ENCODE data around the gene FAM227B.

The FAM227B gene

DNA sequence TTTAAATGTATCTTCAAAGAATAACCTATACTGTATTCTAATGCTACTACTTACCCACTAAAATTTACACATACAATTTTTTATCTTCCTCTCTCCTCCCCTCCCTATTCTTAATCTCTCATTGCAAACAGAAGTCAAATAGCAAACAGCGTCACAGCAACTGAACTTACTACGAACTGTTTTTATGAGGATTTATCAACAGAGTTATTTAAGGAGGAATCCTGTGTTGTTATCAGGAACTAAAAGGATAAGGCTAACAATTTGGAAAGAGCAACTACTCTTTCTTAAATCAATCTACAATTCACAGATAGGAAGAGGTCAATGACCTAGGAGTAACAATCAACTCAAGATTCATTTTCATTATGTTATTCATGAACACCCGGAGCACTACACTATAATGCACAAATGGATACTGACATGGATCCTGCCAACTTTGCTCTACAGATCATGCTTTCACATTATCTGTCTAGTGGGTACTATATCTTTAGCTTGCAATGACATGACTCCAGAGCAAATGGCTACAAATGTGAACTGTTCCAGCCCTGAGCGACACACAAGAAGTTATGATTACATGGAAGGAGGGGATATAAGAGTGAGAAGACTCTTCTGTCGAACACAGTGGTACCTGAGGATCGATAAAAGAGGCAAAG, 196.6 kb downstream of the FAM227B start:
- Histone ChIP-seq H2BK15ac (replicated peaks; ENCODE audit: low read depth) (no peak overlapping the region), H3K56ac (ENCODE audit: low read length) (no peak overlapping the region), H3K27ac (ENCODE audit: low read depth, low read length) (no peak overlapping the region), H2BK5ac (ENCODE audit: low read length) (no peak overlapping the region), H3K23ac (ENCODE audit: low read length) (no peak overlapping the region), H2AK5ac (ENCODE audit: low read length) (no peak overlapping the region), H2BK120ac (ENCODE audit: low read depth, low read length) (no peak overlapping the region), H4K5ac (ENCODE audit: low read length) (no peak overlapping the region), H3K36me3 (ENCODE audit: control insufficient read depth, insufficient read depth, low read length) (no peaks in the 10 kb centered on the region), H3K79me1 (ENCODE audit: low read length) (no peaks in the 10 kb centered on the region), H4K8ac (ENCODE audit: low read depth, low read length) (no peak overlapping the region), H3K79me2 (ENCODE audit: control insufficient read depth, insufficient read depth, low read length) (no peaks in the 10 kb centered on the region), H3K27me3 (ENCODE audit: insufficient read depth, low read length, poor library complexity) (no peaks in the 10 kb centered on the region), H3K9ac (ENCODE audit: low read length) (no peak overlapping the region), H3K4me2 (ENCODE audit: low read length) (no peak overlapping the region), H3K4me1 (ENCODE audit: control insufficient read depth, low read depth, low read length) (peaks cover 3% of the 10 kb centered on the region), H3K18ac (ENCODE audit: low read length) (no peak overlapping the region), H3K4ac (ENCODE audit: low read depth, low read length) (no peak overlapping the region), H3K4me3 (ENCODE audit: low read length) (no peak overlapping the region)
- DNase-seq: peak; percentile 3
- no CpG with 5 or more reads among the region's 6 CpGs for WGBS (ENCODE audit: extremely low coverage, insufficient coverage, low lambda C conversion rate)

DNA sequence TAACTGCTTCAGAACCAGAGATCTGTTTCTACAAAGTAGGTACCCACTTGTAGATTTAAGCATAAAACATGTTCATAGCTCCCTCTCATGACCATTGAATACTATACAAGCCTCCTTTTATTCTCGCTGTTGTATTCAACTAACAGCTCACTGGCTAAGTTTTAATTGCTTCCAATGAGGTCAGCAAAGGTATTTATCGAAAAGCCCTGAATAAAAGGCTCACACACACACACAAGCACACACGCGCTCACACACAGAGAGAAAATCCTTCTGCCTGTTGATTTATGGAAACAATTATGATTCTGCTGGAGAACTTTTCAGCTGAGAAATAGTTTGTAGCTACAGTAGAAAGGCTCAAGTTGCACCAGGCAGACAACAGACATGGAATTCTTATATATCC, 197.6 kb downstream of the FAM227B start, which contains the start of gene FGF7:
TSS of gene FGF7 (plus strand) at position 222 of the 400 bp plus-strand sequence. CDS start 1,056 bp downstream, outside the sequence.
- H3K56ac ChIP-seq (ENCODE audit: low read length): no peak within 1 kb of the TSS
- no peak within 1 kb of the TSS for H3K4me3 ChIP-seq (ENCODE audit: low read length)
- H2AK5ac ChIP-seq (ENCODE audit: low read length): no peak within 1 kb of the TSS
- no peak within 1 kb of the TSS for H2BK5ac ChIP-seq (ENCODE audit: low read length)
- H3K4me1 ChIP-seq (ENCODE audit: control insufficient read depth, low read depth, low read length): peaks cover 3% of the 10 kb centered on the region
- no peaks in the 10 kb centered on the region for H3K27me3 ChIP-seq (ENCODE audit: insufficient read depth, low read length, poor library complexity)
- H3K36me3 ChIP-seq (ENCODE audit: control insufficient read depth, insufficient read depth, low read length): no peaks in the 10 kb centered on the region
- H3K23ac ChIP-seq (ENCODE audit: low read length): no peak within 1 kb of the TSS
- H2BK120ac ChIP-seq (ENCODE audit: low read depth, low read length): no peak within 1 kb of the TSS
- no peak within 1 kb of the TSS for H3K4me2 ChIP-seq (ENCODE audit: low read length)
- H3K79me2 ChIP-seq (ENCODE audit: control insufficient read depth, insufficient read depth, low read length): no peaks in the 10 kb centered on the region
- H4K8ac ChIP-seq (ENCODE audit: low read depth, low read length): no peak within 1 kb of the TSS
- no peak within 1 kb of the TSS for H3K27ac ChIP-seq (ENCODE audit: low read depth, low read length)
- no peak within 1 kb of the TSS for H3K4ac ChIP-seq (ENCODE audit: low read depth, low read length)
- no peak within 1 kb of the TSS for H3K9ac ChIP-seq (ENCODE audit: low read length)
- peak; percentile 30 for DNase-seq
- no peak within 1 kb of the TSS for H4K5ac ChIP-seq (ENCODE audit: low read length)
- no peak within 1 kb of the TSS for H2BK15ac ChIP-seq (replicated peaks; ENCODE audit: low read depth)
- WGBS (ENCODE audit: extremely low coverage, insufficient coverage, low lambda C conversion rate): no CpG with 5 or more reads among the region's 4 CpGs
- H3K79me1 ChIP-seq (ENCODE audit: low read length): no peaks in the 10 kb centered on the region
- no peak within 1 kb of the TSS for H3K18ac ChIP-seq (ENCODE audit: low read length)

GRCh38 chr15:49421991-49422390, 198.6 kb downstream of the FAM227B start:
- Histone ChIP-seq H4K8ac (ENCODE audit: low read depth, low read length) (no peak overlapping the region), H3K79me1 (ENCODE audit: low read length) (no peaks in the 10 kb centered on the region), H2BK120ac (ENCODE audit: low read depth, low read length) (no peak overlapping the region), H3K4me1 (ENCODE audit: control insufficient read depth, low read depth, low read length) (peaks cover 3% of the 10 kb centered on the region), H3K18ac (ENCODE audit: low read length) (no peak overlapping the region), H3K9ac (ENCODE audit: low read length) (no peak overlapping the region), H2AK5ac (ENCODE audit: low read length) (no peak overlapping the region), H4K5ac (ENCODE audit: low read length) (no peak overlapping the region), H3K27me3 (ENCODE audit: insufficient read depth, low read length, poor library complexity) (no peaks in the 10 kb centered on the region), H3K79me2 (ENCODE audit: control insufficient read depth, insufficient read depth, low read length) (no peaks in the 10 kb centered on the region), H3K27ac (ENCODE audit: low read depth, low read length) (no peak overlapping the region), H3K23ac (ENCODE audit: low read length) (no peak overlapping the region), H2BK5ac (ENCODE audit: low read length) (no peak overlapping the region), H3K56ac (ENCODE audit: low read length) (no peak overlapping the region), H3K36me3 (ENCODE audit: control insufficient read depth, insufficient read depth, low read length) (no peaks in the 10 kb centered on the region), H3K4me3 (ENCODE audit: low read length) (no peak overlapping the region), H3K4ac (ENCODE audit: low read depth, low read length) (no peak overlapping the region), H2BK15ac (replicated peaks; ENCODE audit: low read depth) (no peak overlapping the region), H3K4me2 (ENCODE audit: low read length) (no peak overlapping the region)
- WGBS (ENCODE audit: extremely low coverage, insufficient coverage, low lambda C conversion rate): no CpG with 5 or more reads among the region's 9 CpGs
- peak; percentile 73 for DNase-seq

DNA sequence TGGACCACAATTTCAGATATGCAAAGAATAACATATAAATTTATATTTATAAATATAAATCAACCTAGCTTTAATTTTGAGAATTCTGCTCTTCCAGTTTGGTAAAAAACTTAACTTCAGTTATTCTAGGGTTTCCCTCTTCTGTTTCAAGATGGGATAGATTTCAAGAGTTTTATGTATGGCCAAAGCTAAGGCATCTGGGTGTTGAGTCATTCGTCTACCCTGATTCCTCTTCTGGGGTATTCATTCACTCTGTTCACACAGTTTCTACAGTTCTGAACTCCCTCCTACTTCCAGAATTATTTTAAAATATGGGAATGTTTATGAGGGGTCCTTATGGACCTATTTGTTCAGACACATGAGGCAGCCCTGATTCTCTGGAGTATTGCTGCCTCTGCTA, 201.8 kb downstream of the FAM227B start:
- no peak for DNase-seq
- WGBS (ENCODE audit: extremely low coverage, insufficient coverage, low lambda C conversion rate): no CpG with 5 or more reads among the region's 1 CpG

DNA sequence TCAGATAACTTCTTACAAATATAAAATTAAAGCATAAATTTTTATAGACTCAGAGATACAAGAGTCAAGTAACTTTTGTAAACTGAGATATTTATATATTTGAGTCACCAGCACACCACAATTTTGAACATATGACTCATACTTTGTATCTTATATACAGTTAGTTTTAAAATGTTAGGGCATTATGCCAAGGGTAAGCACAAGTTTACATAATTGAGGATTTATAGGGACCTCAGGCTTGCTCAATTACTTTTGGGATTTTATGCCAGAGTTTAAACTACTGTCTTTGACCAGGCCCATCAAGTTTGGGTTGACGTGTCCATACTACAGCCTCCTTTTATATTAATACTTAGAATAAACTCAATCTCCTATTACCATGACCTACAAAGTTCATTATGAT, 205.0 kb downstream of the FAM227B start:
- Histone ChIP-seq H3K23ac (ENCODE audit: low read length) (no peak overlapping the region), H3K79me2 (ENCODE audit: control insufficient read depth, insufficient read depth, low read length) (no peaks in the 10 kb centered on the region), H2BK15ac (replicated peaks; ENCODE audit: low read depth) (no peak overlapping the region), H3K9ac (ENCODE audit: low read length) (no peak overlapping the region), H3K4me3 (ENCODE audit: low read length) (no peak overlapping the region), H4K8ac (ENCODE audit: low read depth, low read length) (no peak overlapping the region), H2BK5ac (ENCODE audit: low read length) (no peak overlapping the region), H4K5ac (ENCODE audit: low read length) (no peak overlapping the region), H3K27ac (ENCODE audit: low read depth, low read length) (no peak overlapping the region), H2BK120ac (ENCODE audit: low read depth, low read length) (no peak overlapping the region), H3K4me1 (ENCODE audit: control insufficient read depth, low read depth, low read length) (no peaks in the 10 kb centered on the region), H3K4me2 (ENCODE audit: low read length) (no peak overlapping the region), H3K4ac (ENCODE audit: low read depth, low read length) (no peak overlapping the region), H3K18ac (ENCODE audit: low read length) (no peak overlapping the region), H3K27me3 (ENCODE audit: insufficient read depth, low read length, poor library complexity) (no peaks in the 10 kb centered on the region), H2AK5ac (ENCODE audit: low read length) (no peak overlapping the region), H3K79me1 (ENCODE audit: low read length) (no peaks in the 10 kb centered on the region), H3K36me3 (ENCODE audit: control insufficient read depth, insufficient read depth, low read length) (no peaks in the 10 kb centered on the region), H3K56ac (ENCODE audit: low read length) (no peak overlapping the region)
- WGBS (ENCODE audit: extremely low coverage, insufficient coverage, low lambda C conversion rate): no CpG with 5 or more reads among the region's 1 CpG
- DNase-seq: no peak

More for the DNA sequence above, 201.8 kb downstream of the FAM227B start:
- Histone ChIP-seq H3K23ac (ENCODE audit: low read length) (no peak overlapping the region), H3K56ac (ENCODE audit: low read length) (no peak overlapping the region), H3K79me1 (ENCODE audit: low read length) (no peaks in the 10 kb centered on the region), H3K4ac (ENCODE audit: low read depth, low read length) (no peak overlapping the region), H2BK15ac (replicated peaks; ENCODE audit: low read depth) (no peak overlapping the region), H3K4me1 (ENCODE audit: control insufficient read depth, low read depth, low read length) (no peaks in the 10 kb centered on the region), H3K27ac (ENCODE audit: low read depth, low read length) (no peak overlapping the region), H3K36me3 (ENCODE audit: control insufficient read depth, insufficient read depth, low read length) (no peaks in the 10 kb centered on the region), H3K4me3 (ENCODE audit: low read length) (no peak overlapping the region), H3K18ac (ENCODE audit: low read length) (no peak overlapping the region), H3K9ac (ENCODE audit: low read length) (no peak overlapping the region), H4K5ac (ENCODE audit: low read length) (no peak overlapping the region), H2AK5ac (ENCODE audit: low read length) (no peak overlapping the region), H2BK120ac (ENCODE audit: low read depth, low read length) (no peak overlapping the region), H3K79me2 (ENCODE audit: control insufficient read depth, insufficient read depth, low read length) (no peaks in the 10 kb centered on the region), H4K8ac (ENCODE audit: low read depth, low read length) (no peak overlapping the region), H2BK5ac (ENCODE audit: low read length) (no peak overlapping the region), H3K4me2 (ENCODE audit: low read length) (no peak overlapping the region), H3K27me3 (ENCODE audit: insufficient read depth, low read length, poor library complexity) (no peaks in the 10 kb centered on the region)

DNA sequence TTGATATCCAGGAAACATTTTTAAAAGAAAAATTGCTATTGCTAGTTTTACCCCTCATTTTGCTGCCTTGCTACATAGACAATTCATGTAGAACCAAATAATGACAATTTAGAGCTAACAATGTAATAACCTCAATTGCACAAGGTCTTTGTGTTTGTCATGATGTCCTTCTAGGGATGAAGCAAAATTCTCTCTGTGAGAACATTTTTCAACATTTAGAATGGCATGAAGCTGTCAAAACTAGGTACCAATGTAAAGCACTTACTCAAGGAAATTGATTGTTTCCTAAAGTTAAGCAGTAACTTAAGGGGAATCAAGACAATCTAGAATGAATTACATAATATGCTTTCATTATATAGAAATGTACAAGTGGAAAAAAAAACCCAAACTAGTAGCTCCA, 205.5 kb downstream of the FAM227B start:
- H3K4me2 ChIP-seq (ENCODE audit: low read length): no peak overlapping the region
- no peak overlapping the region for H2BK120ac ChIP-seq (ENCODE audit: low read depth, low read length)
- no peak for DNase-seq
- H3K4ac ChIP-seq (ENCODE audit: low read depth, low read length): no peak overlapping the region
- H3K4me3 ChIP-seq (ENCODE audit: low read length): no peak overlapping the region
- no peaks in the 10 kb centered on the region for H3K27me3 ChIP-seq (ENCODE audit: insufficient read depth, low read length, poor library complexity)
- no peak overlapping the region for H3K27ac ChIP-seq (ENCODE audit: low read depth, low read length)
- H3K56ac ChIP-seq (ENCODE audit: low read length): no peak overlapping the region
- H3K23ac ChIP-seq (ENCODE audit: low read length): no peak overlapping the region
- no peaks in the 10 kb centered on the region for H3K4me1 ChIP-seq (ENCODE audit: control insufficient read depth, low read depth, low read length)
- H3K9ac ChIP-seq (ENCODE audit: low read length): no peak overlapping the region
- no peak overlapping the region for H4K8ac ChIP-seq (ENCODE audit: low read depth, low read length)
- H3K79me1 ChIP-seq (ENCODE audit: low read length): no peaks in the 10 kb centered on the region
- no peak overlapping the region for H4K5ac ChIP-seq (ENCODE audit: low read length)
- H2BK15ac ChIP-seq (replicated peaks; ENCODE audit: low read depth): no peak overlapping the region
- no peaks in the 10 kb centered on the region for H3K36me3 ChIP-seq (ENCODE audit: control insufficient read depth, insufficient read depth, low read length)
- no peaks in the 10 kb centered on the region for H3K79me2 ChIP-seq (ENCODE audit: control insufficient read depth, insufficient read depth, low read length)
- H3K18ac ChIP-seq (ENCODE audit: low read length): no peak overlapping the region
- no peak overlapping the region for H2AK5ac ChIP-seq (ENCODE audit: low read length)
- H2BK5ac ChIP-seq (ENCODE audit: low read length): no peak overlapping the region
